ENCODE measurements around the gene FAF2.

Gene FAF2

DNA sequence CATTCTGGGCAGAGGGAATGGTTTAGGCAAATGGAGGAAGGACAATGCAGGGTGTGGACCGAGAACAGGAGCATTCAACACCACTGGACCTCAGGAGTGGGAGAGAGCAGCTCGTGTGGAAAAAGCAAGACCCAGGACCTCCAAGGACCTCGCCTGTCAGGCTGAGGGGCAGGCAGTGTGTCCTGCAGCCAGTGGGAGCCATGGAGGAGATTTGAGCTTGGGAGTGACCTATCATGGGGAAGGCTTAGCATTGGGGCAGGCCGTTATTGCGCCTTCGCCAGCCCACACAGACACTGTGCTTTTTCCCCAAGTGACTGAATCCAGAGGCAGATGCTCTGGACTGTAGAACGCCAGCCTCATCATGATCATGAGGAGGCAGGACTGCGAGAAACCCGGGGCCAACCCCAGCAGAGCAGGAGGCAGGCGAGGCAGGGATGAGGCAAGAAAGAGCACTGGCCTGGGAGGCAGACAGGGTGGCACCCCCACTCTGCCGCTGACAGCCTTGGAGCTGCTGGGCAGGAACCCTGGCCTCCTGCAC is 104.2 kb downstream of the FAF2 start:
- TF ChIP-seq, protein P1, sequence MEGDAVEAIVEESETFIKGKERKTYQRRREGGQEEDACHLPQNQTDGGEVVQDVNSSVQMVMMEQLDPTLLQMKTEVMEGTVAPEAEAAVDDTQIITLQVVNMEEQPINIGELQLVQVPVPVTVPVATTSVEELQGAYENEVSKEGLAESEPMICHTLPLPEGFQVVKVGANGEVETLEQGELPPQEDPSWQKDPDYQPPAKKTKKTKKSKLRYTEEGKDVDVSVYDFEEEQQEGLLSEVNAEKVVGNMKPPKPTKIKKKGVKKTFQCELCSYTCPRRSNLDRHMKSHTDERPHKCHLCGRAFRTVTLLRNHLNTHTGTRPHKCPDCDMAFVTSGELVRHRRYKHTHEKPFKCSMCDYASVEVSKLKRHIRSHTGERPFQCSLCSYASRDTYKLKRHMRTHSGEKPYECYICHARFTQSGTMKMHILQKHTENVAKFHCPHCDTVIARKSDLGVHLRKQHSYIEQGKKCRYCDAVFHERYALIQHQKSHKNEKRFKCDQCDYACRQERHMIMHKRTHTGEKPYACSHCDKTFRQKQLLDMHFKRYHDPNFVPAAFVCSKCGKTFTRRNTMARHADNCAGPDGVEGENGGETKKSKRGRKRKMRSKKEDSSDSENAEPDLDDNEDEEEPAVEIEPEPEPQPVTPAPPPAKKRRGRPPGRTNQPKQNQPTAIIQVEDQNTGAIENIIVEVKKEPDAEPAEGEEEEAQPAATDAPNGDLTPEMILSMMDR (IDR thresholded peaks at IDR 0.05; ENCODE audit: insufficient read depth, low read length, missing control alignments) = no peak
- H3K4me3 ChIP-seq (ENCODE audit: low read depth, low read length) = no peak overlapping the region
- CTCF ChIA-PET = interaction anchor here (0.8 kb wide), 1 partner anchor 27 kb away, joined by 3 read pairs; no protein-coding TSS in a partner anchor
- no peak for DNase-seq (ENCODE audit: low read depth, low spot score)
- POLR2A ChIA-PET = no interaction called here

DNA sequence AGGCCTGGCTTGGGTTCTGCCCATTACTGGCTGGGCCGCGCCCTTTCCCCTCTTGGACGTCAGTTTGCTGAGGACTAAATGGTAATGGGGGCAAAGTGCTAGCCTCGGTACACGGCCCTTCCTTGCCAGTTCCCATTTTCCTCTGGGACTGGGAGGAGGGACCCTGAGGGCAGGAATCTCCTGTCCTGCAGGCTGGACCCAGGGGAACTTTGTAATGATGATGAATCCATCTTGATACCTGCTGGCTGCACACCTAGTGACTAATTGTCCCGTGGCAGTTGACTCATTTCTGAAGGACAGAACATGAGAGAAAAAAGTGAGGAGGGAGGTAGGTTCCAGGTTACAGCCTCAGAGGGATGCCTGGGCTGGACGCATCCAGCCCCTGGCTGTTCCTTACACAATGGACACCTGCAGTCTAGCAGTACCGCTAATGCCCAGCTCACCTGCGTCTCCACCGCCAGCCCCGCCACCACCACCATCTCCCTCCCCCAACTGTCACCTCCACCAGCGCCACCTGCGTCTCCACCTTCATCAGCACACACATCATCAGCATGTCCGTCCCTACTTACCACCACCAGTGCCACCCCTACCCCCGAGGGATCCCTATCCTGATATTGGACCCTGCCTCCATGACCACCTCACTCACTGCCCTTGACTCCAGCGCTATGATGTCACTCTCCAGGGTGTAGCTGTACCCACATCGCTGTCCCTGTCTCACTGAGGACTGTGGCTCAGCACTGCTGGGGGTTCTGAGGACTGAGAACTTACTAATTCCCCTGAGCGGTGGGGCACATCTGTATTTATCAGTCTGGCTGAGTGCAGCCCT is 105.3 kb downstream of the FAF2 start:
- POLR2A ChIA-PET = no interaction called here
- H3K4me3 ChIP-seq (ENCODE audit: low read depth, low read length) = no peak overlapping the region
- CTCF ChIA-PET = interaction anchor here (0.8 to 2.1 kb wide), 2 partner anchors 20 to 26 kb away, joined by 3 to 9 read pairs; no protein-coding TSS in a partner anchor
- TF ChIP-seq, protein P1 (IDR thresholded peaks at IDR 0.05; ENCODE audit: insufficient read depth, low read length, missing control alignments) = no peak
- no peak for DNase-seq (ENCODE audit: low read depth, low spot score)

DNA sequence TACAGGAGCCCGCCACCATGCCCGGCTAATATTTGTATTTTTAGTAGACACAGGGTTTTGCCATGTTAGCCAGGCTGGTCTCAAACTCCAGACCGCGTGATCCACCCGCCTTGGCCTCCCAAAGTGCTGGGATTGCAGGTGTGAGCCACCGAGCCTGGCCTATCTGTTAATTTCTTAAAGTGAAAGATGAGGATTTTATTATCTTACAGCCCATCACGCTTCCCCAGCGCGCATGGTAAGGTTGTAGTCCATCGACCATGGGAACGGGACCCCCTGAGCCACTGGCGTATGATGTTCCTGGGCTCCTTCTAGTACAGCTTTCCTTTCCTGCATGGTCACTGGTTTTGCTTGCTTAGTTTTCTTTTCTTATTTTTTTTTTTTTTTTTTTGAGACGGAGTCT is 109.7 kb downstream of the FAF2 start:
- H3K4me3 ChIP-seq (ENCODE audit: low read depth, low read length) = no peak overlapping the region
- POLR2A ChIA-PET = no interaction called here
- no peak for DNase-seq (ENCODE audit: low read depth, low spot score)
- TF ChIP-seq, protein P1 (IDR thresholded peaks at IDR 0.05; ENCODE audit: insufficient read depth, low read length, missing control alignments) = no peak
- CTCF ChIA-PET = interaction anchor here (2.1 kb wide), 1 partner anchor 15 kb away, joined by 13 read pairs; no protein-coding TSS in a partner anchor
